ENCODE measurements around the gene WNT8A.

The WNT8A gene

GRCh38 chr5:138139781-138140090, 55.9 kb downstream of the WNT8A start:
- DNase-seq (ENCODE audit: low read depth in 2 of 2): no peak

GRCh38 chr5:138140268-138140667, 56.4 kb downstream of the WNT8A start:
- DNase-seq (ENCODE audit: low read depth in 2 of 2): no peak

All from stimulated activated CD4-positive, alpha-beta T cell treated with anti-CD3 and anti-CD28 coated beads, Interleukin-1b, Interleukin-23, amount 100 ng/mL, for 4 hours (primary cell).